Epithelial cell of proximal tubule (primary cell): ENCODE measurements around the gene RAB40B. TPM values are rescaled to one million over a fixed set of nuclear protein-coding genes. Genes with fewer than 3 reads are reported as not detected.

Source experiments
- DNase-seq: peaks from one replicate; pipeline ENCODE4 v3.0.0-alpha.2; 2011; ENCODE audit warnings: low read depth
- H3K4me3 ChIP-seq: 2 replicates; pipeline ENCODE4 v1.5.1; 2011; ENCODE audit warnings: low read depth, mild to moderate bottlenecking, low read length
- total RNA-seq: library from RNA; depleted of rRNA; stranded (reverse); fragments of >200 nt; gene quantifications from 2 replicates; pipeline ENCODE4 v1.2.3, GENCODE V29; 2015
- TF ChIP-seq, protein P1 (sequence below): conservative IDR thresholded peaks from 2 replicates; pipeline ENCODE4 v1.5.1; 2012; ENCODE audit warnings: low read depth, mild to moderate bottlenecking, low read length

RAB40B gene
- total RNA-seq, 1 donor from 2014 or later: 7.8 TPM

DNA sequence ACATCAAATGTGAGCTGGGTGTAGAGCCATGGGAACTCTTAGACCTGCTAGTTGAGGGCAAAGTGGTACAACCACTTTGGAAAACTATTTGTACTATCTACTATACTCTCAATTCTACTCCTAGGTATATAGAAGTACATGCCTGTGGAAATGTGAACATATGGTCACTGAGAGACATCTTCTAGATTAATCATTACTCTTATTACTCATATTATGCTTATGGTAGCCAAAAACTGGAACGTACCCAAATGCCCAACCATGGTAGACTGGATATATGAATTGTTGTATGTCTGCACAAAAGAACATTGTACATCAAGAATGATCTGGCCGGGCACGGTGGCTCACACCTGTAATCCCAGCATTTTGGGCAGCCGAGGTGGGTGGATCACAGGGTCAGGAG lies 53.0 kb downstream of the RAB40B start:
- H3K4me3 ChIP-seq: no peak overlapping the region
- TF ChIP-seq, protein P1, sequence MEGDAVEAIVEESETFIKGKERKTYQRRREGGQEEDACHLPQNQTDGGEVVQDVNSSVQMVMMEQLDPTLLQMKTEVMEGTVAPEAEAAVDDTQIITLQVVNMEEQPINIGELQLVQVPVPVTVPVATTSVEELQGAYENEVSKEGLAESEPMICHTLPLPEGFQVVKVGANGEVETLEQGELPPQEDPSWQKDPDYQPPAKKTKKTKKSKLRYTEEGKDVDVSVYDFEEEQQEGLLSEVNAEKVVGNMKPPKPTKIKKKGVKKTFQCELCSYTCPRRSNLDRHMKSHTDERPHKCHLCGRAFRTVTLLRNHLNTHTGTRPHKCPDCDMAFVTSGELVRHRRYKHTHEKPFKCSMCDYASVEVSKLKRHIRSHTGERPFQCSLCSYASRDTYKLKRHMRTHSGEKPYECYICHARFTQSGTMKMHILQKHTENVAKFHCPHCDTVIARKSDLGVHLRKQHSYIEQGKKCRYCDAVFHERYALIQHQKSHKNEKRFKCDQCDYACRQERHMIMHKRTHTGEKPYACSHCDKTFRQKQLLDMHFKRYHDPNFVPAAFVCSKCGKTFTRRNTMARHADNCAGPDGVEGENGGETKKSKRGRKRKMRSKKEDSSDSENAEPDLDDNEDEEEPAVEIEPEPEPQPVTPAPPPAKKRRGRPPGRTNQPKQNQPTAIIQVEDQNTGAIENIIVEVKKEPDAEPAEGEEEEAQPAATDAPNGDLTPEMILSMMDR: no peak
- no peak for DNase-seq

DNA sequence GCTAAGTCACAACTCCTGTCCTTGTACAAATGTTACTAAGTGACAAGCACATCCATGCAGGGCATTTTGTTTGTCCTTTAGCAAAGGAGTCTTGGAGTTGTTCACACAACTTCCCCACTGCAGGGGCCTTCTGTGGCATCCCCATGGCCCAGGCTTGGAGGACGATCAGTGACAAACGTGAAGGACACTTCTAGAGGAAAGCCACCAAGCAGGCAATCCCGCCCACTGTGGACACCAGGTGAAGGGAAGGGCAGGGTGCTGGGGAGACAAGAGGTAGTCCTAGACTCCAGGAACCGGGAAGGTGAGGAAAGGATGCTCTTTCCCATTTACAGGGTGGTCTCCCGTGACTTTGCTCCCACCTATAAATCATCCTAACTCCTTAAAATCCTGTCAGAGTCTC lies 54.4 kb downstream of the RAB40B start:
- no peak for DNase-seq
- no peak overlapping the region for H3K4me3 ChIP-seq
- TF ChIP-seq, protein P1: no peak

DNA sequence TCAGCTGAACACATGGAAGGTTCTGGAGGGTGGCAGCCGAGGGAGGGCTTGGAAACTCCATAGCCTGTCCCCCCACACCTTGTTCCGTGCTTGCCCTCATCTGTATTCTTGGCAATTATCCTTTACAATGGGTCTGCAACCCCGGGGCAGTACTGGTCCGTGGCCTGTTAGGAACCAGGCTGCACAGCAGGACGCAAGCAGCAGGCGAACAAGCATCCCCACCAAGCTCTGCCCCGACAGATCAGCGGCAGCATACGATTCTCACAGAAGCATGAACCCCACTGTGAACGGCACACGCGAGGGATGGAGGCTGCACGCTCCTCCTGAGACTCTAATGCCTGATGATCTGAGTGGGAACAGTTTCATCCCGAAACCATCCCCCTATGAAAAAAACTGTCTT lies 56.5 kb downstream of the RAB40B start:
- TF ChIP-seq, protein P1: no peak
- no peak for DNase-seq

DNA sequence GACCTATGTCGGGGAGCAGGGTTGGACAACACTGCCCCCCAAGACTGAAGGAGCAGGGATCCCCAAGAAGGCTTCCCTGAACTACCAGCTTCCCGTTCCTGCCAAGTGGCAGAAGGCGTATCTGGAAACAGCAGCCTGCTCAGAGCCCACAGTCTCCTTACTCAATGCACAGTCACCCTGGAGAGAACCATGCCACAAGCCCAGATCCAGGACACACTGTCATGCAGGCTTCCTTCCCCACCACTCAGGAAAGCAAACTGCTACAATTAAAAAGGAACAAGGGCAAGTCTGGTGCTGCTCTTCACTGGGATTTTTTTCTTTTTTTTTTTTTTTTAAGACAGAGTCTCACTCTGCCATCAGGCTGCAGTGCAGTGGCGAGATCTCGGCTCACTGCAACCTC lies 58.5 kb downstream of the RAB40B start:
- TF ChIP-seq, protein P1: no peak
- no peak overlapping the region for H3K4me3 ChIP-seq
- no peak for DNase-seq

More for the DNA sequence above, 56.5 kb downstream of the RAB40B start:
- no peak overlapping the region for H3K4me3 ChIP-seq

DNA sequence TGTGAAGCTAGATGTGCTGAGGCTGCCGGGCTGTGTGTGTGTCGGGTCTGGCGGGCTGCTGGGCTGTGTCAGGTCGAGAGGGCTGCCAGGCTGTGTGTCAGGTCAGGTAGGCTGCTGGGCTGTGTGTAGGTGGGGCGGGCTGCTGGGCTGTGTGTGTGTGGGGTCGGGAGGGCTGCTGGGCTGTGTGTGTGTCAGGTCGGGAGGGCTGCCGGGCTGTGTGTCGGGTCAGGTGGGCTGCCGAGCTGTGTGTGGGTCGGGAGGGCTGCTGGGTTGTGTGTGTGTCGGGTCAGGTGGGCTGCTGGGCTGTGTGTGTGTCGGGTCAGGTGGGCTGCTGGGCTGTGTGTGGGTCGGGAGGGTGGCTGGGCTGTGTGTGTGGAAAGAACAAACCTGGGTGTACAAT lies 58.9 kb downstream of the RAB40B start:
- DNase-seq: no peak
- no peak overlapping the region for H3K4me3 ChIP-seq
- TF ChIP-seq, protein P1: no peak

DNA sequence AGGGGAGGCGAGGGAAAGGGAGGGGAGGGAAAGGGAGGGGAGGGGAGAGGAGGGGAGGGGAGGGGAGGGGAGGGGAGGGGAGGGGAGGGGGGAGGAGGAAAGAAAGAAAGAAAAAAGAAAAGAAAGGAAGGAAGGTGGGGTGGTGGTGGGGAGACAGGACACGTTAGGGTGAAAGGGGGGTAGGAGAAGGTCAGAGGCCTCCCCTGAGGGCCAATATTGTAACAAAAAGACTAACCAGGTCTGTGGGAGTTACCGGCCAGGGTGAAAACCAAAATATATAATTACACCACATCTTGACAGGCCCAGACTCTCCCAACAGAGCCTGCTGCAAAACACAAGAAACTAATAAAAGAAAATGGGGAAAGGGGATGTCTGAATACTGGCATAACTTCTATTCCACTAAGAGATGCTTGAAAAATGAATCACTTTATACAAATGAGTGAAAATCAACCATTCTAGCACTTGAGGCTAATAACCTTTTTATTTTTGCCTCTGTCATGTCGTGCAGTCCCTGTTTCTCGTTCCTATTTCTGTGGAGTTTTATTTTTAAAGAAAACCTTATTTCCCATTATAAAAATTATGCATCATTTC lies 60.2 kb downstream of the RAB40B start:
- no peak overlapping the region for H3K4me3 ChIP-seq
- no peak for DNase-seq
- TF ChIP-seq, protein P1: no peak
